Cardiac muscle cell (in vitro differentiated cells and primary cell): ENCODE data around the gene NME9. TPM values are rescaled to one million over a fixed set of nuclear protein-coding genes. Genes with fewer than 3 reads are reported as not detected.
A peak's percentile ranks its signal among the peaks of the same experiment; 100 is the strongest.

Experiments
- DNase-seq, 2 donors: peaks; one replicate each; pipeline versions ENCODE4 v3.0.0 to v3.0.0-alpha.2; 2010 to 2017; ENCODE audit warnings: low read depth in 1 of 2, low spot score in 1 of 2
- H3K27ac ChIP-seq: fragments of 200-600 bp; sonication (generic); 2 replicates; pipeline ENCODE4 v1.5.1; 2016
- H3K27me3 ChIP-seq: fragments of 200-600 bp; sonication (generic); 2 replicates; pipeline ENCODE4 v1.6.0; 2016; ENCODE audit warnings: control low read depth
- H3K36me3 ChIP-seq: fragments of 200-600 bp; sonication (generic); 2 replicates; pipeline ENCODE4 v1.5.1; 2016; ENCODE audit warnings: control low read depth
- H3K4me1 ChIP-seq: fragments of 200-600 bp; sonication (generic); 2 replicates; pipeline ENCODE4 v1.8.1; 2017; ENCODE audit warnings: low read depth, mild to moderate bottlenecking, mixed run types
- H3K4me3 ChIP-seq: fragments of 200-600 bp; sonication (generic); 2 replicates; pipeline ENCODE4 v1.5.1; 2016; ENCODE audit warnings: mild to moderate bottlenecking
- H3K9me3 ChIP-seq: fragments of 200-600 bp; sonication (generic); 2 replicates; pipeline ENCODE4 v1.5.1; 2017; ENCODE audit warnings: low read depth, mild to moderate bottlenecking, control low read depth
- CTCF ChIP-seq: IDR thresholded peaks from 2 replicates; pipeline ENCODE4 v1.5.1; 2012; ENCODE audit warnings: low read depth, mild to moderate bottlenecking, low read length
- polyA plus RNA-seq: library from polyadenylated mRNA; unstranded; fragments of >200 nt; fragmentation: Nextera tagmentation; extraction: Ambion mirVana; gene quantifications from 2 replicates; pipeline ENCODE4 v1.2.1, GENCODE V29; 2016
- total RNA-seq: library from RNA; depleted of rRNA; stranded (reverse); fragments of >200 nt; gene quantifications from 2 replicates; pipeline ENCODE4 v1.2.3, GENCODE V29; 2016

The NME9 gene
- total and polyA plus RNA-seq, 2 experiments from 2014 or later = 2.9 to 5.1 TPM

- no peak for DNase-seq
- peaks cover 30% of the 10 kb centered on the region for H3K4me1 ChIP-seq
- H3K27me3 ChIP-seq = no peaks in the 10 kb centered on the region
- no peak overlapping the region for H3K4me3 ChIP-seq
- no peak overlapping the region for H3K27ac ChIP-seq
- H3K9me3 ChIP-seq = no peaks in the 10 kb centered on the region
- no peak for TF ChIP-seq CTCF
- no peaks in the 10 kb centered on the region for H3K36me3 ChIP-seq
These were observed 35.6 kb upstream of the NME9 start for GRCh38 chr3:138365253-138365555.

DNA sequence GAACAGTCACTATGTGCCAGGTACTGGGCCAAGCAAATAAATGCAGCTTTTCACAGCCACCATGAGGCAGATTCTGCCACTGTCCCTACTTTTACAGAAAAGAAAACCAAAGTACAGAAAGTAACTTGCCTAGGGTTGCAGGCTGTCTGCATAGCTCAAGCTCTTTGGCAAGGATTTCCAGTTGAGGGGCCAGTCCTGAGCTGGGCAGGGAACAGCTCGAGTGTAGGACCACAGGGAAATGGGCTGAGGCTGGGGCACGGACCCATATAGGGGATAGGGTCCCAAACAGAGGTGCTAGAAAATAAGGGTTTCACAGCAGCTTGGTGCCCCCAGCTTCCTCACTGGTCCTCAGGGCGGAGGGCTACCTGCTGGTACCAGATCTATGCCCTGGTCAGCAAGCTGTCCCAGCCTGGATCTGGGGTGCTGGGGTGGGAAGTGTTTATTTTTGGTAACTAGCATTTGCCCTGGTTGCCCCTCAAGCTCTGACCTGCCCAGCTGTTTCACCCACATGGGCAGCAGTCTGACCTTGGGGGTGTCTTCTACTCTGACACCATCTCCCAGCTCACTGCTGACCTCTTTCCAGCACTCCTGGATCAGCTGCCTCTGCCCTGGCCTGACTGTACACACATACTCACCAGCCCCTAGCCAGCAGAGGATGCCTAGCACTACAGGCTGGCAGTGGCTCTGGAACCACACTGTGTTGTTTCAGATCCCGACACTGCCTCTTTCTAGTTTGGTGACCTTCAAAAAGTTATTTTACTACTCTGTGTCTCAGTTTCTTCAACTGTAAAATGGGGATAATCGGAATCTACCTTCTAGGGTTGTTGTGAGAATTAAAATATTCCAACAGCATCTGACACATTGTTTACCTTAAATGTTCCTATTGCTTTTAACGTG lies 35.0 kb upstream of the NME9 start:
- no peak for DNase-seq
- H3K27ac ChIP-seq = peak overlapping the region; percentile 15
- H3K4me3 ChIP-seq = no peak overlapping the region
- no peaks in the 10 kb centered on the region for H3K27me3 ChIP-seq
- no peaks in the 10 kb centered on the region for H3K9me3 ChIP-seq
- no peak for TF ChIP-seq CTCF
- no peaks in the 10 kb centered on the region for H3K36me3 ChIP-seq
- H3K4me1 ChIP-seq = peaks cover 31% of the 10 kb centered on the region

- no peak for TF ChIP-seq CTCF
- Histone ChIP-seq H3K27me3 (no peaks in the 10 kb centered on the region), H3K27ac (peak overlapping the region; percentile 15), H3K4me3 (no peak overlapping the region), H3K36me3 (no peaks in the 10 kb centered on the region), H3K4me1 (peaks cover 29% of the 10 kb centered on the region), H3K9me3 (no peaks in the 10 kb centered on the region)
- no peak for DNase-seq
These were observed 33.7 kb upstream of the NME9 start for GRCh38 chr3:138363322-138363721.

DNA sequence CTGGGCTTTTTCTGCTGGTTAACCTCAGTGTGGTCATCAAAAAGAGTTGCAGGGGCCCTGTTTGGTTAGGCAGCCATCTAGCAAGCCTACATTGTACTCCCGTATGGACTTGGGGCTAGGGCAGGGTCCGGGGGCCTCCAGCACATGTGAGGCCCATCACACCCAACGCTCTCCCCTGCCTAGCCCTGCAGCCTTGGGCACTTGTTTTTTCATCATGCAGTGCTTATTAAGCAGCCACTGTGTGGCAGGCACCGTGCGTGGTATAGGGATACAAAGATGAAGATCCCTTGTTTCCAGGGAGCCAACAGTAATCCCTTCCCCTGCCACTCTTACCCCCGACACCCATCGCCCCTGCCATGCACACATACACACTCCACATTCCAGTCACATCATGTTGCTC lies 32.9 kb upstream of the NME9 start:
- Histone ChIP-seq H3K36me3 (no peaks in the 10 kb centered on the region), H3K4me3 (no peak overlapping the region), H3K4me1 (peaks cover 24% of the 10 kb centered on the region), H3K27ac (peak overlapping the region; percentile 45), H3K27me3 (no peaks in the 10 kb centered on the region), H3K9me3 (no peaks in the 10 kb centered on the region)
- no peak for DNase-seq
- no peak for TF ChIP-seq CTCF

DNA sequence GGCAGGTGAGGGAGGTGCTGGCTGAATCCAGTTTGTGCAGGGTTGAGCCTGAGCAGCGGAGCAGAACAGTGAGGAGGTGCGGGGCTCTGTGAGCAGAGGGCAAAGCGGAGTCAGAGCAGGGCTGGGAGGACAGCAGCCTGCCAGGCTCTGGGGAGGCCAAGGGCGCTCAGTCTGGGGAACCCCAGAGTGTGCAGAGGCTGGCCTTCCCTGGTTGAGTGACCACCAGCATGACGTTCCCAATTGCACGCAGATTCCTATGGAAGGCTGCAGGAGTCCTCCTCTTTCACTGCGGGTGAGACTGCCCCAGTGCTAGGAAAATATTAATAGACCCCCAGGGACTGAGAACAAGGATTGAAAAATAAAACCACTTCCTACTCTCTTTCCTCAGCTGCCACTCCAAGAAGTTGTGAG lies 31.9 kb upstream of the NME9 start:
- DNase-seq = no peak
- no peaks in the 10 kb centered on the region for H3K36me3 ChIP-seq
- H3K9me3 ChIP-seq = no peaks in the 10 kb centered on the region
- no peak overlapping the region for H3K4me3 ChIP-seq
- no peak for TF ChIP-seq CTCF
- peaks cover 24% of the 10 kb centered on the region for H3K4me1 ChIP-seq
- peak overlapping the region; percentile 45 for H3K27ac ChIP-seq
- no peaks in the 10 kb centered on the region for H3K27me3 ChIP-seq
